ENCODE results near the gene TPSD1.

- TF ChIP-seq CTCF (IDR thresholded peaks at IDR 0.05; ENCODE audit: insufficient read depth, low read length, poor library complexity, severe bottlenecking) (no peak), EZH2phosphoT487 (conservative IDR thresholded peaks at IDR 0.05; ENCODE audit: low read length) (no peak)
Measured at GRCh38 chr16:1220841-1221627, 34.8 kb upstream of the TPSD1 start.

Measured in SU-DHL-6 (cell line).